OCI-LY7 (cell line): ENCODE results near the gene ZBTB33. TPM values are rescaled to one million over a fixed set of nuclear protein-coding genes. Genes with fewer than 3 reads are reported as not detected.

Experiments used
- BruUV-seq: library from RNA; stranded (reverse); fragments of 400-500 nt; replicated peaks from 2 replicates; lab custom pipeline; 2021; lab: Mats Ljungman, UMichigan
- CTCF ChIA-PET: fragments of 300-600 bp; sonication (Branson Sonifier 250); formaldehyde crosslinking; loops from one replicate; lab custom pipeline; 2022; ENCODE audit warnings: antibody characterized with exemption; ENCODE audit not compliant: unreplicated experiment; lab: Charles Lee
- POLR2A ChIA-PET: fragments of 300-600 bp; sonication (Branson Sonifier 250); formaldehyde crosslinking; loops from one replicate; lab custom pipeline; 2022; ENCODE audit warnings: antibody characterized with exemption; lab: Charles Lee
- DNase-seq: peaks from one replicate; pipeline ENCODE4 v3.0.0-alpha.2; 2015; ENCODE audit warnings: low spot score
- H2AFZ ChIP-seq: fragments of 200-600 bp; sonication (generic), shearing (Covaris generic); 2 replicates; pipeline ENCODE4 v1.6.1; 2014; ENCODE audit warnings: mild to moderate bottlenecking, antibody characterized with exemption, low read length, moderate library complexity
- H3K27ac ChIP-seq: fragments of 200-600 bp; sonication (generic); 2 replicates; pipeline ENCODE4 v1.5.1; 2014; ENCODE audit warnings: mixed run types, low read depth, mild to moderate bottlenecking, moderate library complexity, low read length, inconsistent platforms; ENCODE audit not compliant: poor library complexity, severe bottlenecking
- H3K36me3 ChIP-seq: fragments of 200-600 bp; sonication (generic); 2 replicates; pipeline ENCODE4 v1.6.1; 2014; ENCODE audit warnings: mild to moderate bottlenecking, antibody characterized with exemption, low read length, moderate library complexity, mixed read lengths; ENCODE audit not compliant: insufficient read depth
- H3K4me1 ChIP-seq: fragments of 200-600 bp; sonication (generic); 2 replicates; pipeline ENCODE4 v1.5.1; 2014; ENCODE audit warnings: mild to moderate bottlenecking, low read length; ENCODE audit not compliant: insufficient read depth, poor library complexity, severe bottlenecking
- H3K4me2 ChIP-seq: fragments of 200-600 bp; sonication (generic); 2 replicates; pipeline ENCODE4 v1.6.1; 2014; ENCODE audit warnings: mild to moderate bottlenecking, low read length
- H3K4me3 ChIP-seq: fragments of 200-600 bp; sonication (generic); 2 replicates; pipeline ENCODE4 v1.5.1; 2014; ENCODE audit warnings: mild to moderate bottlenecking, low read depth, low read length; ENCODE audit not compliant: poor library complexity, severe bottlenecking
- H3K79me2 ChIP-seq: fragments of 200-600 bp; sonication (generic); 2 replicates; pipeline ENCODE4 v1.6.1; 2016; ENCODE audit warnings: low read depth, mild to moderate bottlenecking, low read length, moderate library complexity, mixed read lengths; ENCODE audit not compliant: insufficient read depth
- H3K9me2 ChIP-seq: fragments of 200-600 bp; sonication (generic); 2 replicates; pipeline ENCODE4 v1.6.1; 2016; ENCODE audit warnings: mild to moderate bottlenecking, low read length, mixed read lengths; ENCODE audit not compliant: insufficient read depth
- H3K9me3 ChIP-seq: fragments of 200-600 bp; sonication (generic); 2 replicates; pipeline ENCODE4 v1.6.1; 2014; ENCODE audit warnings: mild to moderate bottlenecking, mixed run types, low read length, mixed read lengths
- H4K20me1 ChIP-seq: fragments of 200-600 bp; sonication (generic); 2 replicates; pipeline ENCODE4 v1.6.1; 2014; ENCODE audit warnings: mild to moderate bottlenecking, antibody characterized with exemption, low read length, moderate library complexity, mixed read lengths; ENCODE audit not compliant: insufficient read depth
- EZH2phosphoT487 ChIP-seq: fragments of 200-600 bp; sonication (generic); IDR thresholded peaks from 2 replicates; pipeline ENCODE4 v1.6.1; 2018; ENCODE audit warnings: low read depth, borderline replicate concordance, mild to moderate bottlenecking, mixed run types, antibody characterized with exemption, low read length, moderate library complexity, mixed read lengths
- intact Hi-C: fragments of 100-400 bp; cut with micrococcal nuclease; formaldehyde crosslinking; loops from one replicate; pipeline ENCODE4 v1.10.0; 2022; ENCODE audit not compliant: unreplicated experiment
- total RNA-seq, 2 experiments: library from RNA; depleted of rRNA in 1 of 2; stranded (reverse); fragments of >200 nt in 1 of 2; shearing (Covaris generic) in 1 of 2; gene quantifications; 2 replicates each; pipeline ENCODE4 v1.2.3, GENCODE V29; 2014 to 2022
- TF ChIP-seq, protein P1 (sequence below): fragments of 200-600 bp; sonication (generic); conservative IDR thresholded peaks from 2 replicates; pipeline ENCODE4 v1.5.1; 2014; ENCODE audit warnings: mild to moderate bottlenecking, antibody characterized with exemption, low read length, moderate library complexity, mixed read lengths

The ZBTB33 gene
- total RNA-seq, 2 experiments from 2014 or later: 16.7 to 19.3 TPM

DNA sequence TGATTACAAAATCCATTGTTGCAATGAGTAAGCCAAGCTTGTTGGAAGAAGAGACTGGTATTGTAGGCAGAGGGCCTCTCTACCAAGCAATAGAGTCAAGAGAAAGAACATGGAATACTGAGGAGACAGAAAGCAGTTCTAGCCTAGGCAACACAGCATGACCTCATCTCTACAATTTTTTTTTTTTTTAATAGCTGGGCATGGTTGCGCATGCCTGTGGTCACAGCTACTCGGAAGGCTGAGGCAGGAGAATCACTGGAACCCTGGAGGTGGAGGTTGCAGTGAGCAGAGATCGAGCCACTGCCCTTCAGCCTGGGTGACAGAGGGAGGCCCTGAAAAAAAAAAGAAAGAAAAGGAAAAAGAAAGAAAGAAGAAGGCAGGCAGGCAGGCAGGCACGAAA, 11.7 kb upstream of the ZBTB33 start:
- no peak overlapping the region for H3K4me3 ChIP-seq
- peaks cover 5% of the 10 kb centered on the region; the same call in 1 of the 2 replicates for H3K36me3 ChIP-seq
- peaks cover 14% of the 10 kb centered on the region; the same call in 1 of the 2 replicates for H3K79me2 ChIP-seq
- intact Hi-C loops: no loop called here
- H3K4me2 ChIP-seq: no peak overlapping the region
- ChIA-PET CTCF (no interaction called here), POLR2A (no interaction called here)
- no peaks in the 10 kb centered on the region for H4K20me1 ChIP-seq
- H3K9me3 ChIP-seq: no peaks in the 10 kb centered on the region
- H3K4me1 ChIP-seq: peaks cover 11% of the 10 kb centered on the region
- H2AFZ ChIP-seq: no peak overlapping the region
- no TSS peak for BruUV-seq
- no peak overlapping the region for H3K27ac ChIP-seq
- no peak for DNase-seq
- no peaks in the 10 kb centered on the region for H3K9me2 ChIP-seq
- no peak for TF ChIP-seq EZH2phosphoT487
- TF ChIP-seq, protein P1, sequence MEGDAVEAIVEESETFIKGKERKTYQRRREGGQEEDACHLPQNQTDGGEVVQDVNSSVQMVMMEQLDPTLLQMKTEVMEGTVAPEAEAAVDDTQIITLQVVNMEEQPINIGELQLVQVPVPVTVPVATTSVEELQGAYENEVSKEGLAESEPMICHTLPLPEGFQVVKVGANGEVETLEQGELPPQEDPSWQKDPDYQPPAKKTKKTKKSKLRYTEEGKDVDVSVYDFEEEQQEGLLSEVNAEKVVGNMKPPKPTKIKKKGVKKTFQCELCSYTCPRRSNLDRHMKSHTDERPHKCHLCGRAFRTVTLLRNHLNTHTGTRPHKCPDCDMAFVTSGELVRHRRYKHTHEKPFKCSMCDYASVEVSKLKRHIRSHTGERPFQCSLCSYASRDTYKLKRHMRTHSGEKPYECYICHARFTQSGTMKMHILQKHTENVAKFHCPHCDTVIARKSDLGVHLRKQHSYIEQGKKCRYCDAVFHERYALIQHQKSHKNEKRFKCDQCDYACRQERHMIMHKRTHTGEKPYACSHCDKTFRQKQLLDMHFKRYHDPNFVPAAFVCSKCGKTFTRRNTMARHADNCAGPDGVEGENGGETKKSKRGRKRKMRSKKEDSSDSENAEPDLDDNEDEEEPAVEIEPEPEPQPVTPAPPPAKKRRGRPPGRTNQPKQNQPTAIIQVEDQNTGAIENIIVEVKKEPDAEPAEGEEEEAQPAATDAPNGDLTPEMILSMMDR: no peak

DNA sequence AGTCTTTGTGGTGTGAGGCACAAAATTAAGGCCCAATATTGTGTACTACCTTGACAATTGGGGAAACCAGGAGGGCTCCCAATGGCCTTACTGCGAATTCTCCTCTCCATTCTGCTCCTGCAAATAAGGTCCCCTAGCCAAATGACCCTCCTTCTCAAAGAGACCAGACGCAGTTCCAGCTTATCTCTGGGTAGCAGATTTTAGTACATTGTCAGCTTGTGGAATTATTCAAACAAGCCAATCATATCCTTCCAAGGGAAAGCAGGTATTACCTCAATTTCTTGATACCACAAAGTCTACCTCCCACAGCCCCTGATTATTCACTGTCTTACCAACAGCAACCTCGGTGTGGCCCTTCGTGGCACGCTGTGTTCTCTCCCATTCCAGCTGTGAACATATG, 7.8 kb upstream of the ZBTB33 start:
- H3K27ac ChIP-seq: no peak overlapping the region
- H3K79me2 ChIP-seq: peaks cover 18% of the 10 kb centered on the region; the same call in 1 of the 2 replicates
- no peaks in the 10 kb centered on the region for H4K20me1 ChIP-seq
- no peaks in the 10 kb centered on the region for H3K9me3 ChIP-seq
- H3K4me1 ChIP-seq: peaks cover 13% of the 10 kb centered on the region
- H3K36me3 ChIP-seq: peaks cover 5% of the 10 kb centered on the region; the same call in 1 of the 2 replicates
- no TSS peak for BruUV-seq
- ChIA-PET POLR2A (no interaction called here), CTCF (no interaction called here)
- no peaks in the 10 kb centered on the region for H3K9me2 ChIP-seq
- TF ChIP-seq EZH2phosphoT487: no peak
- TF ChIP-seq, protein P1: no peak
- intact Hi-C loops: no loop called here
- H3K4me2 ChIP-seq: peak overlapping the region; percentile 95
- no peak for DNase-seq
- no peak overlapping the region for H2AFZ ChIP-seq
- H3K4me3 ChIP-seq: no peak overlapping the region

DNA sequence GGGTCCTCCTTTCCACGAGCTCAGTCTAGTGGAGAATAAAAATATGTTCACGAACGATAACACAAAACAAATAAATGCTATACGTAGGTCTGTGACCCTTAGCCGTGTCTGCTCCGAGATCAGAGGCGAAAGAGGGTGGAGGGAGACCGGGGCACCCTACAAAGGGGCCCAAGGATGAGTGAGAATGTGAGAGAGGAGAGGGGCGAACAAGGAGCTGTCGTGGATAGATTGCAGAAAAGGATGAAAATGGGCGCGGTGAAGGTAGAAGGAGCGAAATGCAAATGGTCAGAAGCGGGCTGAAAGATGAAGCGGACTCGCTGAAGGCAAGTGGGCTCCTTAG, 6.2 kb upstream of the ZBTB33 start:
- Histone ChIP-seq H3K4me2 (peak overlapping the region; percentile 95), H3K27ac (no peak overlapping the region), H3K9me3 (no peaks in the 10 kb centered on the region), H3K79me2 (peaks cover 18% of the 10 kb centered on the region; the same call in 1 of the 2 replicates), H2AFZ (peak overlapping the region; percentile 99), H3K4me1 (peaks cover 13% of the 10 kb centered on the region), H4K20me1 (no peaks in the 10 kb centered on the region), H3K36me3 (0 out of 2 replicates have a peak, but pooled peaks cover 5% of the 10 kb centered on the region), H3K9me2 (no peaks in the 10 kb centered on the region), H3K4me3 (peak overlapping the region; percentile 87)
- TF ChIP-seq, protein P1: no peak
- TF ChIP-seq EZH2phosphoT487: no peak
- ChIA-PET POLR2A (no interaction called here), CTCF (no interaction called here)
- BruUV-seq: no TSS peak
- intact Hi-C loops: no loop called here
- no peak for DNase-seq
